HEK293 (cell line): ENCODE results near the gene TMEM8B.

Source experiments
- CTCF ChIA-PET: fragments of 350-600 bp; formaldehyde crosslinking; extraction: SDS; loops from one replicate; lab custom pipeline; 2021; ENCODE audit warnings: antibody characterized with exemption; lab: Yijun Ruan, JAX
- POLR2A ChIA-PET: fragments of 300-600 bp; formaldehyde crosslinking; extraction: SDS; loops from one replicate; lab custom pipeline; 2020; ENCODE audit warnings: antibody characterized with exemption, inconsistent platforms; lab: Yijun Ruan, JAX
- H3K27ac ChIP-seq: fragments of 200-500 bp; sonication (Bioruptor generic); 2 replicates; pipeline ENCODE4 v1.5.1; 2014; ENCODE audit warnings: low read depth, low read length, control low read depth, inconsistent platforms; ENCODE audit errors: extremely low read depth
- H3K36me3 ChIP-seq, 2 experiments: fragments of 200-500 bp in 1 of 2; sonication (Bioruptor generic) in 1 of 2; 1 replicate in 1 of 2; 2 replicates in 1 of 2; pipeline ENCODE4 v1.5.1; 2014 to 2017; ENCODE audit warnings: inconsistent platforms in 2 of 2, low read length in 2 of 2; ENCODE audit not compliant: control insufficient read depth in 2 of 2, insufficient read depth in 1 of 2
- H3K4me1 ChIP-seq: fragments of 200-500 bp; sonication (Bioruptor generic); 2 replicates; pipeline ENCODE4 v1.5.1; 2014; ENCODE audit warnings: mild to moderate bottlenecking, low read length, inconsistent platforms; ENCODE audit not compliant: control insufficient read depth, insufficient read depth
- H3K4me3 ChIP-seq: 2 replicates; pipeline ENCODE4 v1.5.1; 2011; ENCODE audit warnings: low read depth, mild to moderate bottlenecking, control low read depth, low read length, moderate library complexity
- H3K9me3 ChIP-seq: fragments of 200-500 bp; sonication (Bioruptor generic); 2 replicates; pipeline ENCODE4 v1.5.1; 2014; ENCODE audit warnings: low read depth, low read length, inconsistent platforms; ENCODE audit not compliant: control insufficient read depth, insufficient read depth
- BCL11B ChIP-seq: fragments of 450-650 bp; formaldehyde crosslinking; IDR thresholded peaks from 2 replicates; pipeline ENCODE4 v1.5.1; 2016; ENCODE audit warnings: low read depth, missing biosample characterization, missing genetic modification characterization
- KLF9 ChIP-seq: fragments of 450-650 bp; formaldehyde crosslinking; IDR thresholded peaks from 2 replicates; pipeline ENCODE4 v1.5.1; 2016; ENCODE audit warnings: missing biosample characterization, missing genetic modification characterization, low read depth
- ZBTB48 ChIP-seq: fragments of 450-650 bp; formaldehyde crosslinking; IDR thresholded peaks from 2 replicates; pipeline ENCODE4 v1.5.1; 2016; ENCODE audit warnings: missing biosample characterization, missing genetic modification characterization
- ZBTB8A ChIP-seq: fragments of 450-650 bp; formaldehyde crosslinking; IDR thresholded peaks from 2 replicates; pipeline ENCODE4 v1.5.1; 2016; ENCODE audit warnings: missing biosample characterization, missing genetic modification characterization
- ZNF138 ChIP-seq: fragments of 450-650 bp; formaldehyde crosslinking; IDR thresholded peaks from 2 replicates; pipeline ENCODE4 v1.5.1; 2016; ENCODE audit warnings: missing biosample characterization, missing genetic modification characterization, borderline replicate concordance
- ZNF239 ChIP-seq: fragments of 450-650 bp; formaldehyde crosslinking; IDR thresholded peaks from 2 replicates; pipeline ENCODE4 v1.5.1; 2016; ENCODE audit warnings: missing biosample characterization, missing genetic modification characterization
- ZNF354C ChIP-seq: fragments of 450-650 bp; formaldehyde crosslinking; IDR thresholded peaks from 2 replicates; pipeline ENCODE4 v1.5.1; 2016; ENCODE audit warnings: missing biosample characterization, missing genetic modification characterization, low read depth, borderline replicate concordance
- ZNF610 ChIP-seq: fragments of 450-650 bp; formaldehyde crosslinking; IDR thresholded peaks from 2 replicates; pipeline ENCODE4 v1.5.1; 2016; ENCODE audit warnings: missing biosample characterization, missing genetic modification characterization, borderline replicate concordance
- TF ChIP-seq, protein P1 (sequence below): fragments of 450-650 bp; formaldehyde crosslinking; IDR thresholded peaks from 2 replicates; pipeline ENCODE4 v1.5.1; 2016; ENCODE audit warnings: missing biosample characterization, missing genetic modification characterization
- TF ChIP-seq, protein P2 (sequence below): fragments of 450-650 bp; formaldehyde crosslinking; conservative IDR thresholded peaks from 2 replicates; pipeline ENCODE4 v1.5.1; 2016; ENCODE audit warnings: low read depth, missing biosample characterization, missing genetic modification characterization
- TF ChIP-seq, protein P3 (sequence below): fragments of 450-650 bp; formaldehyde crosslinking; IDR thresholded peaks from 2 replicates; pipeline ENCODE4 v1.5.1; 2016; ENCODE audit warnings: missing biosample characterization, missing genetic modification characterization
- TF ChIP-seq, protein P4 (sequence below): fragments of 450-650 bp; IDR thresholded peaks from 2 replicates; pipeline ENCODE4 v1.5.1; 2018; ENCODE audit warnings: missing biosample characterization, mild to moderate bottlenecking, missing genetic modification characterization

Gene TMEM8B

DNA sequence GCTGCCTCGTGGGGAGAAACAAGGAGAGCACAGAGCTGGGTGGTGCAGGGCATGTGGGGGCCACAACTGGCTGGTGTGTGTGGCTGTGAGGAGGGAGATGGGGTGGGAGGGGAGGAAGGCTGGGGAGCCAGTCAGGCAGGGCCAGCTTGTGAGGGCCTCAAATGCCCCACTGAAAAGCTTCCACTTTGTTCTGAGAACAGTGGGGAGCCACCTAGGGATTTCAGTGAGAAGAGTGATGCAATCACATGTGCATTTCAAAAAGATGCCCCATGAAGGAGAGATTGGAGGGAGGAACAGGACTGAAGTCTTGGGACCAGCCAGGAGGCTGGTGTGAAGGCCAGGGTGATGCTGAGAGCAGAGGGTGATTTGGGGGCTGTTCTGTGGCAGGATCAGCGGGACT, 39.9 kb downstream of the TMEM8B start (continued):
- TF ChIP-seq, protein P1, sequence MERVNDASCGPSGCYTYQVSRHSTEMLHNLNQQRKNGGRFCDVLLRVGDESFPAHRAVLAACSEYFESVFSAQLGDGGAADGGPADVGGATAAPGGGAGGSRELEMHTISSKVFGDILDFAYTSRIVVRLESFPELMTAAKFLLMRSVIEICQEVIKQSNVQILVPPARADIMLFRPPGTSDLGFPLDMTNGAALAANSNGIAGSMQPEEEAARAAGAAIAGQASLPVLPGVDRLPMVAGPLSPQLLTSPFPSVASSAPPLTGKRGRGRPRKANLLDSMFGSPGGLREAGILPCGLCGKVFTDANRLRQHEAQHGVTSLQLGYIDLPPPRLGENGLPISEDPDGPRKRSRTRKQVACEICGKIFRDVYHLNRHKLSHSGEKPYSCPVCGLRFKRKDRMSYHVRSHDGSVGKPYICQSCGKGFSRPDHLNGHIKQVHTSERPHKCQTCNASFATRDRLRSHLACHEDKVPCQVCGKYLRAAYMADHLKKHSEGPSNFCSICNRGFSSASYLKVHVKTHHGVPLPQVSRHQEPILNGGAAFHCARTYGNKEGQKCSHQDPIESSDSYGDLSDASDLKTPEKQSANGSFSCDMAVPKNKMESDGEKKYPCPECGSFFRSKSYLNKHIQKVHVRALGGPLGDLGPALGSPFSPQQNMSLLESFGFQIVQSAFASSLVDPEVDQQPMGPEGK, result no peak
- TF ChIP-seq ZBTB48 (tag by site-specific recombination) (no peak), ZNF610 (tag by site-specific recombination) (no peak), ZNF354C (no peak)
- TF ChIP-seq, protein P2, sequence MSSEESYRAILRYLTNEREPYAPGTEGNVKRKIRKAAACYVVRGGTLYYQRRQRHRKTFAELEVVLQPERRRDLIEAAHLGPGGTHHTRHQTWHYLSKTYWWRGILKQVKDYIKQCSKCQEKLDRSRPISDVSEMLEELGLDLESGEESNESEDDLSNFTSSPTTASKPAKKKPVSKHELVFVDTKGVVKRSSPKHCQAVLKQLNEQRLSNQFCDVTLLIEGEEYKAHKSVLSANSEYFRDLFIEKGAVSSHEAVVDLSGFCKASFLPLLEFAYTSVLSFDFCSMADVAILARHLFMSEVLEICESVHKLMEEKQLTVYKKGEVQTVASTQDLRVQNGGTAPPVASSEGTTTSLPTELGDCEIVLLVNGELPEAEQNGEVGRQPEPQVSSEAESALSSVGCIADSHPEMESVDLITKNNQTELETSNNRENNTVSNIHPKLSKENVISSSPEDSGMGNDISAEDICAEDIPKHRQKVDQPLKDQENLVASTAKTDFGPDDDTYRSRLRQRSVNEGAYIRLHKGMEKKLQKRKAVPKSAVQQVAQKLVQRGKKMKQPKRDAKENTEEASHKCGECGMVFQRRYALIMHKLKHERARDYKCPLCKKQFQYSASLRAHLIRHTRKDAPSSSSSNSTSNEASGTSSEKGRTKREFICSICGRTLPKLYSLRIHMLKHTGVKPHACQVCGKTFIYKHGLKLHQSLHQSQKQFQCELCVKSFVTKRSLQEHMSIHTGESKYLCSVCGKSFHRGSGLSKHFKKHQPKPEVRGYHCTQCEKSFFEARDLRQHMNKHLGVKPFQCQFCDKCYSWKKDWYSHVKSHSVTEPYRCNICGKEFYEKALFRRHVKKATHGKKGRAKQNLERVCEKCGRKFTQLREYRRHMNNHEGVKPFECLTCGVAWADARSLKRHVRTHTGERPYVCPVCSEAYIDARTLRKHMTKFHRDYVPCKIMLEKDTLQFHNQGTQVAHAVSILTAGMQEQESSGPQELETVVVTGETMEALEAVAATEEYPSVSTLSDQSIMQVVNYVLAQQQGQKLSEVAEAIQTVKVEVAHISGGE (tag by site-specific recombination), result no peak

DNA sequence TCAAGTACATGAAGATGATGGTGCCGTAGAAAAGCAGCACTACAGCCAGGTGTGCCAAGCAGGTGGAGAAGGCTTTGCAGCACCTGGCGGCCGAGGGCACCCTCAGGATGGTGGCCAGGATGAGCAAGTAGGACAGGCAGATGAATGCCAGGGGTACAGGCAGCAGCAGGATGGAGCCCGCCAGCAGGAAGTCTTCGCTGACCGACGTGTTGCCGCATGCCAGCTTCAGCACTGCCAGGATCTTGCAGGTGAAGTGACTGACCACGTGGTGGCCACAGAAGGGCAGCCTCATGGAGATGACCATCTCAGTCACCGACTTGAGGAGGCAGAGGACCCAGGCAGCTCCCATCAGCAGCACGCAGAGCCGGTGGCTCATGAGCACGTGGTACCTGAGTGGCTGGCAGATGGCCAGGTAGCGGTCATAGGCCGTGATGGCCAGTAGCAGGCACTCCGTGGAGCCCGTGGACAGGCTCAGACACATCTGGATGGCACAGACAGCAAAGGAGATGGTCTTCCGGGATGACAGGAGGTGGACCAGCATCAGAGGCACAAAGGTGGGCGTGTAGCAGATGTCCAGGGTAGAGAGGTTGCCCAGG, 40.7 kb downstream of the TMEM8B start:
- no peaks in the 10 kb centered on the region for H3K4me1 ChIP-seq
- ChIA-PET POLR2A (no interaction called here), CTCF (interaction anchor here (1.7 kb wide), 1 partner anchor 12 kb away, joined by 5 read pairs; no protein-coding TSS in a partner anchor)
- TF ChIP-seq ZBTB48 (tag by site-specific recombination) (no peak), ZNF138 (tag by site-specific recombination) (no peak), KLF9 (tag by site-specific recombination) (no peak), ZBTB8A (tag by site-specific recombination) (no peak)
- TF ChIP-seq, protein P3, sequence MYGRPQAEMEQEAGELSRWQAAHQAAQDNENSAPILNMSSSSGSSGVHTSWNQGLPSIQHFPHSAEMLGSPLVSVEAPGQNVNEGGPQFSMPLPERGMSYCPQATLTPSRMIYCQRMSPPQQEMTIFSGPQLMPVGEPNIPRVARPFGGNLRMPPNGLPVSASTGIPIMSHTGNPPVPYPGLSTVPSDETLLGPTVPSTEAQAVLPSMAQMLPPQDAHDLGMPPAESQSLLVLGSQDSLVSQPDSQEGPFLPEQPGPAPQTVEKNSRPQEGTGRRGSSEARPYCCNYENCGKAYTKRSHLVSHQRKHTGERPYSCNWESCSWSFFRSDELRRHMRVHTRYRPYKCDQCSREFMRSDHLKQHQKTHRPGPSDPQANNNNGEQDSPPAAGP (tag by site-specific recombination), result no peak
- TF ChIP-seq, protein P4, sequence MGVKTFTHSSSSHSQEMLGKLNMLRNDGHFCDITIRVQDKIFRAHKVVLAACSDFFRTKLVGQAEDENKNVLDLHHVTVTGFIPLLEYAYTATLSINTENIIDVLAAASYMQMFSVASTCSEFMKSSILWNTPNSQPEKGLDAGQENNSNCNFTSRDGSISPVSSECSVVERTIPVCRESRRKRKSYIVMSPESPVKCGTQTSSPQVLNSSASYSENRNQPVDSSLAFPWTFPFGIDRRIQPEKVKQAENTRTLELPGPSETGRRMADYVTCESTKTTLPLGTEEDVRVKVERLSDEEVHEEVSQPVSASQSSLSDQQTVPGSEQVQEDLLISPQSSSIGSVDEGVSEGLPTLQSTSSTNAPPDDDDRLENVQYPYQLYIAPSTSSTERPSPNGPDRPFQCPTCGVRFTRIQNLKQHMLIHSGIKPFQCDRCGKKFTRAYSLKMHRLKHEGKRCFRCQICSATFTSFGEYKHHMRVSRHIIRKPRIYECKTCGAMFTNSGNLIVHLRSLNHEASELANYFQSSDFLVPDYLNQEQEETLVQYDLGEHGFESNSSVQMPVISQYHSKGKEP (tag by site-specific recombination), result no peak
- no peaks in the 10 kb centered on the region for H3K36me3 ChIP-seq
- no peaks in the 10 kb centered on the region for H3K9me3 ChIP-seq
- H3K4me3 ChIP-seq, result no peak overlapping the region
- no peak overlapping the region for H3K27ac ChIP-seq

DNA sequence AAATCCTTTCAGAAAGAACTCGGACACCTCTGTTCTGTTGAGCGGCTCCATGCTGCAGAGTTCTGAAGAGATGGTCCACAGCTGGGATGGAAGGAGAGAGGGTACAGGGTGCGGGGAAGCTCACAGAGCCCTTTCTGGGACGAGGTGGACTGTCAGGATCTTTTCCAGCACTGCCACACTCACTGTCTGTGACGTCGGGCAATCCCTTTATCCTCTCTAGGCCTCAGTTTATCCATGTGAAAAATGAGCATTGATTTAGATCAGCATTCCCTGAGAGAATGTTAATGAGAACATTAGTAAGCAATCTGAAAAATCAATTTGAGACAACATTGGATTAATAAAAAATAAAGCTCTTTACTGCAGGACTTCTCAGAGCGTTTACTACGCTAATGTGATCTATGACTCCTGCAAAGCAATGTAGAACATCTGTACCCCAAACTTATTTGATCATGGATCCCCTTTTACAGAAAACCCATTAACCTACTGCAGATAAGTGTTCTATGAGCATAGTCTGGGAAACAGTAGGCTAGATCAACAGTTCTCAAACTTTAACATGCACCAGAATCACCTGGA, 41.4 kb downstream of the TMEM8B start, which contains the start of gene OR13J1:
Gene OR13J1, minus strand, starts transcription at position 51 of the 573 bp plus-strand sequence. Its CDS starts 0 bp downstream, at position 51.
- Histone ChIP-seq H3K9me3 (no peaks in the 10 kb centered on the region), H3K36me3 (no peaks in the 10 kb centered on the region), H3K4me3 (no peak within 1 kb of the TSS), H3K4me1 (no peaks in the 10 kb centered on the region), H3K27ac (no peak within 1 kb of the TSS)
- no peak for TF ChIP-seq BCL11B (tag by site-specific recombination)
- TF ChIP-seq ZNF239 (tag by site-specific recombination), result peak; percentile 66; the same call in 1 of the 2 replicates
- ChIA-PET POLR2A (no interaction called here), CTCF (interaction anchor here (0.6 to 1.7 kb wide), 3 partner anchors 12 to 295 kb away, joined by 3 to 5 read pairs (median 3); no protein-coding TSS in a partner anchor)
